LNCAP (cell line): ENCODE measurements around the gene ALKBH3.

ENCODE experiments used
- TF ChIP-seq, protein P1 (sequence below): fragments of 450-650 bp; IDR thresholded peaks from 2 replicates; pipeline ENCODE4 v1.5.1; 2017; ENCODE audit warnings: mild to moderate bottlenecking

ALKBH3 gene

DNA sequence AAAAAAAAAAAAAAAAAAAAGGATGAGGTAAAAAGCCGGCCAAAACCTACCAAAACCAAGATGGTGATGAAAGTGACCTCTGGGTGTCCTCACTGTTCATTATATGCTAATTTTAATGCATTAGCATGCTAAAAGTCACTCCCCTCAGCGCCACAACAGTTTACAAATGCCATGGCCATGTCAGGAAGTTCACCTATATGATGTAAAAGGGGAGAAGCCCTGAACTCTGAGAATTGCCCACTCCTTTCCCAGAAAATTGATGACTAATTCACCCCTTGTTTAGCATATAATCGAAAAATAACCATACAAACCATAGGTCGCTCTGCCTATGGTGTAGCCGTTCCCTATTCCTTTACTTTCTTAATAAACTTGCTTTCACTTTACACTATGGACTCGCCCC, 72.9 kb downstream of the ALKBH3 start:
- TF ChIP-seq, protein P1, sequence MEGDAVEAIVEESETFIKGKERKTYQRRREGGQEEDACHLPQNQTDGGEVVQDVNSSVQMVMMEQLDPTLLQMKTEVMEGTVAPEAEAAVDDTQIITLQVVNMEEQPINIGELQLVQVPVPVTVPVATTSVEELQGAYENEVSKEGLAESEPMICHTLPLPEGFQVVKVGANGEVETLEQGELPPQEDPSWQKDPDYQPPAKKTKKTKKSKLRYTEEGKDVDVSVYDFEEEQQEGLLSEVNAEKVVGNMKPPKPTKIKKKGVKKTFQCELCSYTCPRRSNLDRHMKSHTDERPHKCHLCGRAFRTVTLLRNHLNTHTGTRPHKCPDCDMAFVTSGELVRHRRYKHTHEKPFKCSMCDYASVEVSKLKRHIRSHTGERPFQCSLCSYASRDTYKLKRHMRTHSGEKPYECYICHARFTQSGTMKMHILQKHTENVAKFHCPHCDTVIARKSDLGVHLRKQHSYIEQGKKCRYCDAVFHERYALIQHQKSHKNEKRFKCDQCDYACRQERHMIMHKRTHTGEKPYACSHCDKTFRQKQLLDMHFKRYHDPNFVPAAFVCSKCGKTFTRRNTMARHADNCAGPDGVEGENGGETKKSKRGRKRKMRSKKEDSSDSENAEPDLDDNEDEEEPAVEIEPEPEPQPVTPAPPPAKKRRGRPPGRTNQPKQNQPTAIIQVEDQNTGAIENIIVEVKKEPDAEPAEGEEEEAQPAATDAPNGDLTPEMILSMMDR: no peak

DNA sequence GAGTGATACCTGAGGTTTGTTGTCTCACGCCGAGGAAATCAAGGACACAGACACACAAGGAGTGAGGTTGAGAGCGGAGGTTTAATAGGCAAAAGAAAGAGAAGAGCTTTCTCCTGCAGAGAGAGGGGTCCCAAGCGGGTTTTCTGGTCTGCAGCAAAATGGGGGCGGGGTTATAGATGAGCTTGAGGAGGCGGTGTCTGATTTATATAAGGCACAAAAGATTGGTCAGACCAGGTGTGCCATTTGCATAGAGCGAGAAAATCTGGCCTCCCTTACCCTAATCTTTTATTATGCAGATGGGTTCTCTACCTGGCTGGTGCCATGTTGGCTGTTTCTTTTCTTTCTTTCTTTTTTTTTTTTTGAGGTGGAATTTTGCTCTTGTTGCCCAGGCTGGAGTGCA, 73.6 kb downstream of the ALKBH3 start:
- TF ChIP-seq, protein P1: no peak

DNA sequence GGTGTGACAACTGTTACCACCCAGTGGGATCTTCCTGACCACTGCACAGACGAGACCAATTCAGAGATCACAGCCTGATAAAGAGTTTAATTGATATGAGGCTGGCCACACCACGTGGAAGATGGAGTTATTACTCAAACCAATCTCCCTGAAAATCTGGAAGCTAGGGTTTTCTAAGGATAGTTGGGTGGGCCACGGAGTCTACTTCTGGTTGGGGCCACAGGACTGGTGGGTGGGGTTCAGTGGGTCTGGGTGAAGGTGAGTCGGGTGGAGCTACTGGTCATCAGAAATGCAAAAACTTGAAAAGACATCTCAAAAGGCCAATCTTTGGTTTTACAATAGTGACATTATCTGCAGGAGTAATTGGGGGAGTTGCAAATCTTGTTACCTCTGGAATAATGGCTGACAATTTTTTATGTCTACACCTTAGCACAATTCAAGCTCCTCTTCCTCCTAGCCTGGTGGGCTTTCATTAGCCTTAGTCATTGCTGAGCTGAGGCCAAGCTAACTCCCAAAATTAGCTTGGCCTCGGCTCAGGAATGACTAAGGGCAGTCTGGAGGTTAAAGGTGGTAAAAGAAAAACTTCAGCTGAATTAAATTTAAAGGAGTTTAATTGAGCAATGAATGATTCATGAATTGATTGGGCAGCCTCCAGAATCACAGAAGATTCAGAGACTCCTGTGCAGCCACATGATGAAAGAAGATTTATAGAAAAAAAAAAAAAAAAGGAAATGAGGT, 74.9 kb downstream of the ALKBH3 start:
- TF ChIP-seq, protein P1: no peak

DNA sequence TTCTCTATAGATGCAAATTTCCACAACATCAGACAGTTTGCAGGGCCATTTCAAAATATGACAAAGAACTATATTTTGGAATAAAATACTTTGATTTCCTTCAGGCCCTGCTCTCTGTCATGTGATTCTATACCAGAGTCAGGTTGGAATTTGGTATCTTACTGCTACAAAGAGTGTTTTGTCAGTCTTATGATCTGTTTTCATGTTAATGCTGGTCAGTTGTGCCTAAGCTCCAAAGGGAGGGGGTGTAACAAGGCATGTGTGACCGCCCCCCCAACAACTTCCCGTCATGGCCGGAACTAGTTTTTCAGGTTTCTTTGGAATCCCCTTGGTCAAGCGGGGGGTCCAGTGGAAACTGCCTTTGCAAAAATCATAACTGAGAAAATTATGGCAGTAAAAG, 76.9 kb downstream of the ALKBH3 start:
- TF ChIP-seq, protein P1: no peak

DNA sequence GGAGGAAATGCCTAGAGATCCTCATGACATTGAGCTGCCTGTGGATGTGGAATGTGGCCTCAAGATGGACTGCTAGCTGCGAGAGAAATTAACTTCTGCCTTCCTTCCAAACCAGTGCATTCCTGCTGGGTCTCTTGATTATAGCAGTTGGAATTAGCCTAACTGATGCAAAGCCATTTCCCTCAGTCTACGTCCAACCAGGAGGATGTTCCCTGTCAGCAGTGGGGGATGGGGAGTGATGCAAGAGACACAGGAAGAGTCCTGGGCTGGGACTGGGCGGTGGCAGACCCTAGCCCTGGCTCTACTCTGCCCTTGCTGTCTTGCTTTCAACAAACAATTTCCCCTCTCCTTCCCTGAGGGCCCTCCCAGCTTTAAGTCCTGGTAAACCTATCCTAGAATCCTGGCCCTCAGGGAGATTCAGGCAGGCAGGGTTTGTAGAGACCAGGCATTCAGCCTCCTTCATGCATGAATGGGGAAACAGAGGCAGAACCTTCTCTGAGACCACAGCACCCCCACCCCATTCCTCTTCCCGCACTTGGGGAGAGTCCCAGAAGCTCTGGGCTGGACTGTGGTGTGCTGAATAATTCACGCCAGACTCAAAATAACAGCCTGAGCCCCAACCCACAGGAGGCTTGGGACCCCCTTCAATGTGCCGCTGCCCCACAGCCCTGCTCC, 78.8 kb downstream of the ALKBH3 start:
- TF ChIP-seq, protein P1: no peak

DNA sequence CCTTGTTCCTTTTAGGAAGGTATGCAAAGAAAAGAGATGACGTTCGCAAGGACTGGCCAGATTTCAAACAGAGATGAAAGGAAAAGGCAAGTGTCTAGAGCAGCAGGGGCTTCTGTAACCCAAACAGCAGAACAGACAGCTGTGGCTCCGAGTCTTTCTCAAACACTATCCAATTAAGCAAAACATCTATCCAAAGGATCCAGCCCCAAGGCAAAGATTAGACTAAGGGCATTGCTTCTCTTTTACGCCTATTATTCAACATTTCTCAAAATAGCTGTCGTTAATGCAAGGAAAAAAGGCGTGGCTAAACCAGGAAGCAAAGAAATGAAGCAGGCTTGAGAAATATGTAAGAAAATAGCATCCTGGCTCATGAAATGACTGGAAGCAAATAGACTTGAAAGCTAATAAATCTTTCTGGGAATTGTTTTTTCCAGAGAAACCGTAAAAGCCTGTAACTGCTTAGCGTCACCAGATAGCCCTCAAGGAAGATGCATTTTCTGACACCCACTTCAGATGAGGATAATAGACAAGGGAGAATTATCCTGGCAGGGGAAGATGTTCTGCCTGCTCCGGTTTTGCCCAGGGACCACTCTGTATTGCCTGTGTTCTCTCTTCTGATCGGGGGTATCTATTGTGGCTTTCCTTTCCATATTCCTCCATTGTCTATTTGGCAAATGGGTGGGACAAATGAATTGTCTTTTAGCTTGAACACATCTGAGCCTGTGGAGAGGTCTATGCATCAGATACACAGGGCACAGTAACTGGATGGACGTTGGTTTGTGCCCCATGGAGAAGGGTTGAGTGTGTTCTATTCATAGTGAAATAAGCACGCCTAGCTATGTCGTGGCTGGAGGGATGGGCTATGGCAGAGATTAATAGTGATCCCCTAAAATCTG, 82.0 kb downstream of the ALKBH3 start:
- TF ChIP-seq, protein P1: no peak

DNA sequence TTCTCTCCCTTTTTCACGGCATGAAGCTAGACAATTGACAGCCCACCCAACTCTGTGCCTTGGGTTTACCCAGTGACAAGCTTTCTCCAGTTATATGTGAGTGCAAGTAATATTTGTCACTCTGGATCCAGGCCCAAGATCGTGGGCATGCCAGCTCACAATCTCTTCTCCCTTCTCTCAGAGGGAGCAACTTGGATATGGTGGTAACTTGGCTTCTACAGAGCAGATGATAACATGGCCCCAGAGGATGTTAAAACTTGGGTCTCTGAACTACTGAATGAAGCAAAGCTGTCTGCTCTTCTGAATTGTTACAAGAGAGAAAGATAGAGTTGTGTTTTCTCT, 82.6 kb downstream of the ALKBH3 start:
- TF ChIP-seq, protein P1: no peak
